Measurements from ENCODE around the gene C8B. TPM values are rescaled to one million over a fixed set of nuclear protein-coding genes. Genes with fewer than 3 reads are reported as not detected.

Gene C8B
- total RNA-seq, result 1 to 10 TPM in 2 of 6 donors, under 1 TPM in 3, not detected in 1; 0.26 to 9.6 (median 0.98) TPM

DNA sequence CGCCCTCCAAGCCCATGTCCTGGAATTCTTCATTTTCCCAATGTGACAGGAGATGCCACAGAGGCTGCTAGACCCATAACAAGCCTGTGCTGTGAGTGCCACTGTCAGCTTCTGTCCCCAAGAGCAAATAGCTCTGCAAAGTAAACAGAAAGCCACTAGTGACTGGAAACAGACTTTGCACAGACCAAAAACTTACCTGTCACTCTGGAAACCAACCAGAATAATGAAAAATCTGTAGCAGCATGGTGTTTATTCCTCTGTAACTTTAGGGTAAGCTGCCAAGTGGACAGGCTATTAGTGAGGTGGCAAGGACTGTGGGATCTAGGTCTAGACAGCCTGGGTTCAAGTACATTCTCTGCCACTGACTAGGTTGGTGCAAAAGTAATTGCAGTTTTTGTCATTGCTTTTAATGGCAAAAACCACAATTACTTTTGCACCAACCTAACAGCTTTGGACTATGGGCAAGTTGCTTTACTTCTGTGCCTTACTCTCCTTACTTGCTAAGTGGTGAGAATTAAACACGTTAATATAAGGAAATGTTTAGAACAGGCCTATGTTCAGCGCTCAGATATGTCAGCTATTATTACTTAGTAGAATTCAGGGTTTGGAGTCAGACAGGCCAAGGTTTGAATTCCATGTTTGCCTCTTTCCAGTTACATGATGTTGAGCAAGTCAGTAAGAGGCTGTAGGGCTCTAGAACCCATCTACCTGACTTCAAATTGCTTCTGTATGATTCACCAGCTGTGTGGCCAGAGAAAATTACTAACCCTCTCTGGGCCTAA lies at the start of gene C8B:
C8B (minus strand) TSS at position 100 of the 782 bp plus-strand sequence; CDS start at position 33, 67 bp downstream.
- Histone ChIP-seq H3K27ac (no peak within 1 kb of the TSS), H3K9me3 (no peaks in the 10 kb centered on the region), H3K36me3 (no peaks in the 10 kb centered on the region), H3K27me3 (no peaks in the 10 kb centered on the region), H3K4me1 (no peaks in the 10 kb centered on the region), H3K4me3 (no peak within 1 kb of the TSS)
- WGBS, 2 donors, result 78 to 92% methylated on average over 3 of the region's 3 CpGs
- DNase-seq (no peak), ATAC-seq (ENCODE audit: low FRiP score in 2 of 2) (no peak)
- no peak for TF ChIP-seq EP300 (IDR thresholded peaks at IDR 0.05)
- TF ChIP-seq POLR2AphosphoS5 (IDR thresholded peaks at IDR 0.05), result no peak
- TF ChIP-seq CTCF (IDR thresholded peaks at IDR 0.05), result no peak
- TF ChIP-seq POLR2A (IDR thresholded peaks at IDR 0.05), result no peak

DNA sequence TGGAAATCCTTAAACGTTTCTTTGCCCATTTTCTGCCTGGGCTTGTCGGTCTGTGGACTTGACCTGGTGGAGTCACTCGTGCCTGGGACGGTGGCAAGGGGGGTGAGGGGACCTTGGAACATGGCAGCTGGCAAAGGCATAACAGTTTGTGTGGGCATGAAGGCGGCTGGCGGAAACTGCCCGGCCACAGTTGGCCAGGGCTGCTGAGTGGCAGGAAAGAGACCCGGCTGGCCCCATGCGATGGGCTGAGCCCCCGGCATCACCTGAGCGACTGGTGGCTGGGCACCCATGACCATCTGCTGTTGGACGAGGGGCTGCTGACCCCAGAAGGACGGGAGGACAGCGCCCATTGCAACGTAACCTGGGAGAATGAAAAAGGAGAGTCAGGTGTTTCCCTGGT lies 49.3 kb upstream of the C8B start:
- no peaks in the 10 kb centered on the region for H3K36me3 ChIP-seq
- no peak for TF ChIP-seq CTCF (IDR thresholded peaks at IDR 0.05)
- no peak for TF ChIP-seq EP300 (IDR thresholded peaks at IDR 0.05)
- no peak for TF ChIP-seq POLR2AphosphoS5 (IDR thresholded peaks at IDR 0.05)
- TF ChIP-seq POLR2A (IDR thresholded peaks at IDR 0.05), result no peak
- H3K27ac ChIP-seq, result no peak overlapping the region
- 89 to 100% methylated on average over 9 to 14 of the region's 15 CpGs for WGBS, 2 donors
- DNase-seq (peak in 1 of 2 donors; percentile 60), ATAC-seq (ENCODE audit: low FRiP score in 2 of 2) (no peak)
- H3K4me1 ChIP-seq, result no peaks in the 10 kb centered on the region
- H3K27me3 ChIP-seq, result no peaks in the 10 kb centered on the region
- H3K9me3 ChIP-seq, result no peaks in the 10 kb centered on the region
- H3K4me3 ChIP-seq, result no peak overlapping the region

DNA sequence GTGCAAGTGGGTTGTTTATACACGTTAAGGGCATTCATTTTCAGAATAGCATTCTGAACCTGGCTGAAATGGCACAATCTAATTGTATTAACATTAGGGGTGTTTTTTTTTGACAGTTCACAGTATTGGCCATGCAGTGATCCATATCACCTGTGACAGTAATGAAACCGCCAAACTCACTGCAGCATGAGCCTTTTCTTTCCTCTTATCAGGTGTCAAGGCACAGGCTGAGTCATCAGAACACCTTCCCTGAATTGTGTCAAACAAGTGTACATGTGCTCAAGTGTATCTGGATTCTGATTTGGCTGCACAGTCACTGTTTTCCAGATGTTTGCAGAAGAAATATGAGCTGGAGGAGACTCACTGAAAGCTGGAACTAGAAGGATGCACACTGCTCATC lies 47.7 kb upstream of the C8B start:
- WGBS, 2 donors, result 77 to 79% methylated on average over 2 of the region's 2 CpGs
- ATAC-seq (ENCODE audit: low FRiP score in 2 of 2) (no peak), DNase-seq (no peak)
- H3K9me3 ChIP-seq, result no peaks in the 10 kb centered on the region
- no peaks in the 10 kb centered on the region for H3K36me3 ChIP-seq
- no peak overlapping the region for H3K4me3 ChIP-seq
- no peak overlapping the region for H3K27ac ChIP-seq
- no peaks in the 10 kb centered on the region for H3K27me3 ChIP-seq
- TF ChIP-seq EP300 (IDR thresholded peaks at IDR 0.05), result no peak
- TF ChIP-seq POLR2A (IDR thresholded peaks at IDR 0.05), result no peak
- H3K4me1 ChIP-seq, result no peaks in the 10 kb centered on the region

- TF ChIP-seq CTCF (IDR thresholded peaks at IDR 0.05) (no peak), POLR2AphosphoS5 (IDR thresholded peaks at IDR 0.05) (no peak), EP300 (IDR thresholded peaks at IDR 0.05) (no peak), POLR2A (IDR thresholded peaks at IDR 0.05) (no peak)
- 91 to 100% methylated on average over 1 of the region's 1 CpG for WGBS, 2 donors
- Histone ChIP-seq H3K4me3 (no peak overlapping the region), H3K36me3 (no peaks in the 10 kb centered on the region), H3K27ac (no peak overlapping the region), H3K27me3 (no peaks in the 10 kb centered on the region), H3K9me3 (no peaks in the 10 kb centered on the region), H3K4me1 (no peaks in the 10 kb centered on the region)
- DNase-seq (no peak), ATAC-seq (ENCODE audit: low FRiP score in 2 of 2) (no peak)
Observed at GRCh38 chr1:57012315-57012714, 46.5 kb upstream of the C8B start.

- TF ChIP-seq CTCF (IDR thresholded peaks at IDR 0.05) (no peak), POLR2A (IDR thresholded peaks at IDR 0.05) (no peak), EP300 (IDR thresholded peaks at IDR 0.05) (no peak), POLR2AphosphoS5 (IDR thresholded peaks at IDR 0.05) (no peak)
- Histone ChIP-seq H3K4me1 (no peaks in the 10 kb centered on the region), H3K27ac (no peak overlapping the region), H3K36me3 (no peaks in the 10 kb centered on the region), H3K9me3 (no peaks in the 10 kb centered on the region), H3K27me3 (no peaks in the 10 kb centered on the region), H3K4me3 (no peak overlapping the region)
- no peak for ATAC-seq (ENCODE audit: low FRiP score in 2 of 2)
- WGBS, 2 donors, result 90 to 91% methylated on average over 4 of the region's 4 CpGs
- DNase-seq, result no peak
Observed at GRCh38 chr1:57010511-57010910, 44.7 kb upstream of the C8B start.
